ENCODE measurements around the gene MITF.

The MITF gene

GRCh38 chr3:69761896-69762767, 22.9 kb downstream of the MITF start:
- DNase-seq (ENCODE audit: low spot score) = no peak

DNA sequence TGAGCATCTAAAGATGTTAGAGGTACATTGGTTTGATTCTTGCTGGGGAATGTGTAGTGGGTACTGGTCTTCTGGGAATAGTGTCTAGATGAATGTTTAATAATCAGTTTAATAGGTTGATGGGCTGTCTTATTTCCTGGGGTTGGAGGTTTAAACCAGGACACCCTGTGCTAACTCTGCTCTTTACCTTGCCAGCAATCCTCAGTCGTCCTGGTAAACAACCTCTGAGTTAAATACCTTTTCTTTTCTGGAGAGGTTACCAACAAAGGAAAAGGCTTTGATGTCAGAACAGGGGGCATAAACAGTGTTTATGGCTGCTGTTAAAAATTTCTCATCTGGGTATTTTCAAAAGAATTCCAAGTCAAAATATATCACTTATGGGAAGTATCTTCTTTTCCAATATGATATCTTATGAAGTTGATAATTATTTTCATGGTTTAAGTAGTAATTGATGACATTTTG, 23.5 kb downstream of the MITF start:
- no peak for DNase-seq (ENCODE audit: low spot score)

DNA sequence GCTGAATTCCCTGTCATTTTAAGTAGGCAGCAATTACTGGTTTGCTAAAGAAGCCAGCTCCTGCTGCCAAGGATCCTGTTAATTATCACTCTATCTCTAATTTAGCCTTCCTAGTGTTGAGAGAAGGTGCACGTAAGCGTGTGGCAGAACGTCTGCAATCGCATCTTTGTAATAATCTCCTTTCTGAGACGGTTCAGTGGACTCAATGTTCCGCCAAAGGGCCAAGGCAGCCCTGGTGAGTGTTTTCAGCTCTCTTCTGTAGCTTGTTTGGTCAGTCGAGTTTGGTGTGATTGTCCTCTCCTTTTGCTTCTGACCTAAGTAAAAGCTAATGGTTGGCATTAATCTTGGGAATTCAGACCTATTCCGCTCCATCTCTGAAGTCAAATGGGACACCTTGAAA, 24.2 kb downstream of the MITF start:
- DNase-seq (ENCODE audit: low spot score) = no peak

DNA sequence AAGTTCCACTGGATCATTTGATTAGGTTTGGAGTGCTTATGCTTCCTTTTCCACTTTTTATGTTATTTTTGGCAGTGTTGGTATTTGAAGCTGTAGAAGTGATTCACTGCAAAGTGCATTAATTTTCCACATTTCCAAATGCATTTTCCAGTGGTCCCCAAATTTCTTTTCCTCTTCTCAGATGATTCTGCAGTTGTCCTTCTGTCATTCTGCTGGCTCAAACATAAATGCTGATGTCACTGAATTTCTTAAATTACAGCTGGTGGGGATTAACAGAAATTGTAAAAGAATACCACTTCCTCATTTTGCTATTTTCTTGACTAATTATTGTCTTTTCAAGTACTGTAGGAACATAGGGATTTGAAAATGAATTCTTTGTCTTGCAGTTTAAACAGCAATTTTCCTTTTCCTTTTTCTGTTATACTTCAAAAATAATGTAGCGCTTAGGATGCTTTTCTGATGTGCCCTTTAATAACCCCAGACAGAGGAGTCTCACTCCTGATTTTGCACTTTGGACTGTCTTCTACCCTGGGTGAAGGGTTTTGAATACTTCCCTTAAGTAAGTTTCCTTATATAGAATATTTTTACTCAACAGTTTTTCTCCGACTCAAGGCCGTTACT, 25.0 kb downstream of the MITF start:
- DNase-seq (ENCODE audit: low spot score) = no peak

DNA sequence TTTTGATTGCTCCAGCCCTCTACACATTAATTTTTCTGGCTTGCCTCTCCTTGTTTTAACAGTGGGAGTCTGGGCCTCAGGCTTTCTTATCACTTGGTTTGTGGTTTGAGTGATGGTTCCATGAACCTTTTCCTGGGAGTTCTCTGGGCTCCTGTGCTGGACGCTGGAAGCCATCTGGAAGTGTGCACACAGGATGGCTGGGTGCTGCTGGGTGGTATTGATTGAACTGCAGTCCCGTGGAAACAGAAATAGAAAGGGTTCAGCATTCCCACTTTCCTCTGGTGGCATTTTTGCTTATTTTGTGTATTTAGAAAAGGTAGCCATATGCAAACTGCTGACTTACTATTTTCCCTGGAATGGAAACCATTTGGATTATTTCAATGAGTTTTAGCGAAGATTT, 25.6 kb downstream of the MITF start:
- no peak for DNase-seq (ENCODE audit: low spot score)

- DNase-seq (ENCODE audit: low spot score) = no peak
These were observed 27.4 kb downstream of the MITF start for GRCh38 chr3:69766638-69767037.

GRCh38 chr3:69767571-69767970, 28.3 kb downstream of the MITF start:
- DNase-seq (ENCODE audit: low spot score) = no peak

GRCh38 chr3:69768438-69768837, 29.2 kb downstream of the MITF start:
- no peak for DNase-seq (ENCODE audit: low spot score)

DNA sequence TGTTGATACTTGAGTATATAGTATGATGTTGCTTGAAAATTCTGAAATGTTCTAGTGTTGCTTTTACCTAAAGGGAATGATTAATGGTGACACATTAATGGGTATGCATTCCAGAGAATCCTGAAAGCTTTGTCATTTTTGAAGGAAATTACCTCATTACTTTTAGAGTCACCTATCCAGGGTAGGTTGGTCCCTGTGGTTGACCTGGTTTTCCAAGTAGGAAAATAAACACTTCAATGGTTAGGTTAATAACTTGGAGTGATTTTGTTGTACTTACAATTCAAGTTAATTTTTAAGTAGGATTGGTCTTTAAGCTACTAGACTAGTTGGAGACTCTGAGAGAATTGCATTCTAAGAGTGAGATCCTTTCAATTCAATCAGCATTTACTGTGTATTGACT, 31.0 kb downstream of the MITF start:
- no peak for DNase-seq (ENCODE audit: low spot score)

- DNase-seq (ENCODE audit: low spot score) = no peak
These were observed 31.8 kb downstream of the MITF start for GRCh38 chr3:69770976-69771634.

DNA sequence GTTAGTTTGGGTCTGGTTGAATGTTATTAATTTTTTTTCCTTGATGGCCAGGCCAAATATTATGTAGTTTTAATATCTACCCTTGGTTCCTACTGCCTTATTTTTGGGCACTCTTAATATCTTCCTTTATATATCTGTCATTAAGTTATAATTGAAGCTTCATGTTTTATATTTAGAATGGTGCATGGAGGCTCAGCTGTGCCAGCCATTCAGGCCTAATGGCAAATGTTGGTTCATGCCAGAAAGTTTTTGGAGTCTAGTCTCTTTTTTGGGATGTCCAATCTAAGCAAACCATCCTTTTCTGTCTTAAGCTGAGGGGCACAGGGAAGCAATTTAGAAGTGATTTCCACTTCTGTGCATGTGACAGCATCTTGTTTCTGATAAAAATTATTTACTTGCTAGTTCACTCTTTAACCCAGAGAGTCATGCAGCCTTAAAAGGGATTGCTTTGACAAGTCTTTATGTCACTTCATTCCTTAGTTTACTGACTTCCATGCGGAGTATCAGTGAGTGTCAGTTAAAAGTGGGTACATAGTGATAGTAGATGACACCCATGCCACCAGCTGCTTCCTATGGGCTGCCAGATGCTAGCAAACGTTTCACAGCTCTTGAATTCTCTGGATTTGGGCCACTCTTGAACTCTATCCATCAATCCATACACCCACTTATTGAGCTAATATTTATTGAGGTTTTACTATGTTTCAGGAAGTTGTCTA, 33.0 kb downstream of the MITF start:
- DNase-seq (ENCODE audit: low spot score) = no peak

DNA sequence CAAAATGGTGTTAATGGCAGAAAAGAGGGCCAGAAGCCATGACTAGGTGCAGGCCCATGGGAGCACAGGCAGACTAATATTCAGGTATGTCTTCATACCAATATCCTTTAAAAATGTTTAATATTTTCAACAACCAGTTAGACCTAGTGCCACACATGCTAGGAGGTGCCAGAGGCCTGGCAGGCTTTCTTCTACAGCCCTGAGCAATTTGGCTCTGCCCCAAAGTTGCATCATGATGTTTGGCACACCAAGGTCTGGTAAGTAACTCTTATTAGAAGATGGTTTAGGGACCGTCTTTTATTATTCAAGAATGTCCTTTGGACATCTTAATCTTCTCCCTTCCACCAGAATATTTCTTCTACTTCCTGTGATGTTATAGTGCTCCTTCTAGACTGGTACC, 34.8 kb downstream of the MITF start:
- DNase-seq (ENCODE audit: low spot score) = no peak

DNA sequence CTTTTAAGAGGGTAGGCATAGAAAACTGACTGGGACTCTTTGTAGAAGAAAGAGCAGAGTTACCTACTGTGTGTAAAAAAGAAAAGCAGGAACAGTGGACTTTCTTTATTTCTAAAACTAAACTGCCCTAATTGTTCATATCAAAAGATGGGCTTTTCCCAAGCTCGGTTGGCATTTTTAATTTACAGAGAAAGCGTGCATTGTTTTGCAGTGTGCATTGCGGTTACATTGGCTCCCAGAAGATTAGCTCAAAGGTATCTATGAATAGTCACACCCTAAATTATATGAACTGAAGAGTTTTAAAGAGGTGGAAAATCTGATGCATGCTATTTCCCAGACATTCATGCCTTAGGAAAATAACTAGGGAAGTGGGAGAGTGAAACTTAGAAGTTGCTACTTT, 36.5 kb downstream of the MITF start:
- DNase-seq (ENCODE audit: low spot score) = peak; percentile 92

GRCh38 chr3:69776289-69776688, 37.0 kb downstream of the MITF start:
- DNase-seq (ENCODE audit: low spot score) = no peak

DNA sequence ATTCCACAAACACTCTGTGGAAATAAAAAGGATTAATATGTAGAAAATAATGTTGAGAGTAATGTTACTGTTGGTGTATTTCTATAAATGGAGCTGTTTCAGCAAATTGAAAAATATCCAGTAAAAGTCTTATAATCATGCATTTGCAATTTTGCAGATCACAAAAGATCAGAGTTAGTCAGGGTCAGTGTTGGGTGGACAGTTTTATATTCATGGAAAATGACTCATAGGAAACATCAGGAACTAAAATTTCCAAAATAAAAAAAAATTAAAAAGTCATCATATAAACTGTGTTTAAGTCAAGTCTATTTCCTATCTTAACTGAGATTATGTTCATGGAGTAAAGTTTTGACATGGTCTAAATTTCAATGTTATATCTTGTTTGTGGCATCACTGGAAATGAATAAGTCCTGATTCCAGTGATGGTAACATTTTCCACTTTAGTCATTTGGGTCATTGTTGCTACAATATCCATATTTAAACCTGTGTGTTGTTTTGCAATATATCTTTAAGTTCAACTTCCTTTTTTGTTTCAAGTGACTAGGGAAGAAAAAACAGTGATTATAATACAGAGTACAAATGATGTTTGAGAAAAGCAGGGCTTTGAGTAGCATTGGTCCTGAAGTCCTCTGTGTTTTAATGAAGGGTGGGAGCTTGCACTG, 37.8 kb downstream of the MITF start:
- no peak for DNase-seq (ENCODE audit: low spot score)

GRCh38 chr3:69777582-69777967, 38.3 kb downstream of the MITF start:
- no peak for DNase-seq (ENCODE audit: low spot score)

DNA sequence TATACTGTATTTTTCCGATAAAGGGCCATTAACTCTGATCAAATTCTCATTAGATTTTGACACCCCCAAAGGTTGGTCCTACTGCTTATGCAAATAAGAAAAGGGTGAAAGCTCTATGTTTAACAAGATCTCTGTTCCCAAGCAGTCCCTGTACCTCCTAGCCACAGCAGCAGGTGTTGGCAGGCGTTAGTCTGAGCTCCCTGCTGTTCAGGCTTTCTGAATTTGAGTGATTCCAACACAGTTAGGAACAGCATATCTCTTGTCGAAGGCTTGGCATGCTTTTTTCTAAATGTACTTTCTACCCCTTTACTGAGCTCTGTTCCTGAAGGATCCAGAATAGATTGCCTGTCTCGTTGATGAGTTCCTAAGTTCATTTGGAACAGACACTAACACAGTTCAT, 42.3 kb downstream of the MITF start:
- DNase-seq (ENCODE audit: low spot score) = no peak

DNA sequence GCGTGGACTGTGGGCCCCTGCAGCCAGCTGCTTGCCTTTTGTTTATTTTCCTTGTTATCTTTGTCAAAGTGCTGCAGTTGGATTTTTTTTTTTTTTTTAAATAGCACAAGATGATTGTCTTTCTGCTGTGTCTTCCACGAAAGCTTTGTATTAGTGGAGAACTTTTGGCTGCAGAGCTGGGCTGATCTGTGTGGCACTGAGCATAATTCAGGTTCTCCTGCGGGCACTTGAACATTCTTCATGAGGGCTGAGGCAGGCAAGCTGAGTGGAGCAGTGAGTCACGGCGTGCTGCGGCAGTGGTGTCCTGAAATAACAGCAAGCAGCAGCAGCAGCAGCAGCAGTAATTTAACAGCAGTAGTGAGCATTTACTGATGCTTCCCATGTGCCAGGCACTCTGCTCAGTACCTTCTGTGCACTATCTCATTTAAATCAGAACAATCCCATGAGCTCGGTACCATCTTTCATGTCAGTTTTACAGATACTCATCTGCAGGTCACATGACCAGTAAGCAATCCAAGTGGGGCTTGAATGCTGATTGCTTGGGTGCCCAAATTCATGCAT, 45.8 kb downstream of the MITF start:
- DNase-seq (ENCODE audit: low spot score) = no peak

DNA sequence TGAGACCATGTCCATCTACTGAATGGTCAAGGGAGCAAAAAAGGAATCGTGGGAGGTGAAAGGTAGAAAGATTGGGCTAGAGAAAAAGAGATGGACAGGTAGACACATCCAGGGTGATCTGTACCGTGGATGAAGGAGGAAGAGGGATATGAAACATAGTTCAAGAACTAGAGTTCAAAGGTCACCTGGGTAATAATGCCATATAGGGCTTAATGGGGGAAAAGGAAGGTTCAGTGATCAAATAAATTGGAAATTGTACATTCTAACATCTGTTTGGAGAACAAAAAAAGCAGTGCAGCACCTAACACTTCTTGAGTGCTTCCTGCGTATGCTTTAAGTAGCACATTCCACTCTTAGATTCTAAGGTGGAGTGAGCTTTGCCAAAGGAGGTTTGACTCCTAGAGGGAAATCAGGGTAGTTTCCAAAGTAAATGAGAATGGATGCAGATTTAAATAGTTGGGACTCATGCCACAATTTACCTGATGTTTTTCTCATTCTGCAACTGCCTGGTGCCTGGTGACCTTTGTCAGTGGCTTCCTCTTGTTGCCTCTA, 46.6 kb downstream of the MITF start:
- DNase-seq (ENCODE audit: low spot score) = no peak

- no peak for DNase-seq (ENCODE audit: low spot score)
These were observed 47.6 kb downstream of the MITF start for GRCh38 chr3:69786854-69787253.

- DNase-seq (ENCODE audit: low spot score) = peak; percentile 96
These were observed 48.3 kb downstream of the MITF start for GRCh38 chr3:69787436-69788168.
